NCI-H69 (cell line): ENCODE measurements around the gene YPEL3.
"Not testable (repeated sequence)": the region's sequence is repeated elsewhere in the genome, so short reads cannot be mapped to it uniquely, and the experiment has no call there.

Source experiments
- DNase-seq: peaks from one replicate; lab custom pipeline; 2025; lab: John Stamatoyannopoulos, UW

YPEL3 gene

GRCh38 chr16:30096105-30096861, at the start of gene YPEL3:
YPEL3 (minus strand) TSS chr16:30096213; CDS start chr16:30095482, 731 bp downstream.
- peak; percentile 98 for DNase-seq

GRCh38 chr16:30145657-30146056, 49.6 kb upstream of the YPEL3 start:
- DNase-seq = no peak

- no peak for DNase-seq
Measured at GRCh38 chr16:30144917-30145316, 48.9 kb upstream of the YPEL3 start.

GRCh38 chr16:30144017-30144416, 48.0 kb upstream of the YPEL3 start:
- no peak for DNase-seq

- DNase-seq = no peak
Measured at GRCh38 chr16:30143347-30143702, 47.3 kb upstream of the YPEL3 start.

GRCh38 chr16:30142672-30143346, 46.8 kb upstream of the YPEL3 start:
- DNase-seq = peak; percentile 30

GRCh38 chr16:30141750-30142149, 45.7 kb upstream of the YPEL3 start:
- DNase-seq = no peak

- peak; percentile 69 for DNase-seq
Measured at GRCh38 chr16:30139583-30140481, 43.8 kb upstream of the YPEL3 start.

- DNase-seq = no peak
Measured at GRCh38 chr16:30137897-30138296, 41.9 kb upstream of the YPEL3 start.

GRCh38 chr16:30136971-30137605, 41.1 kb upstream of the YPEL3 start:
- DNase-seq = no peak

GRCh38 chr16:30132591-30132990, 36.6 kb upstream of the YPEL3 start:
- DNase-seq = no peak

GRCh38 chr16:30131869-30132475, 36.0 kb upstream of the YPEL3 start:
- peak; percentile 95 for DNase-seq

- DNase-seq = no peak
Measured at GRCh38 chr16:30127993-30128392, 32.0 kb upstream of the YPEL3 start.

GRCh38 chr16:30125690-30126089, 29.7 kb upstream of the YPEL3 start:
- not testable (repeated sequence) for DNase-seq

- no peak for DNase-seq
Measured at GRCh38 chr16:30124985-30125379, 29.0 kb upstream of the YPEL3 start.

- peak; percentile 81 for DNase-seq
Measured at GRCh38 chr16:30122604-30123160, 26.7 kb upstream of the YPEL3 start.

GRCh38 chr16:30121741-30122571, 25.9 kb upstream of the YPEL3 start:
- DNase-seq = no peak

GRCh38 chr16:30120340-30121105, 24.5 kb upstream of the YPEL3 start:
- DNase-seq = no peak

- peak; percentile 43 for DNase-seq
Measured at GRCh38 chr16:30119428-30119827, 23.4 kb upstream of the YPEL3 start.

- DNase-seq = no peak
Measured at GRCh38 chr16:30117768-30118167, 21.8 kb upstream of the YPEL3 start.
